ENCODE data around the gene GNB1L. TPM values are rescaled to one million over a fixed set of nuclear protein-coding genes. Genes with fewer than 3 reads are reported as not detected.

Gene GNB1L
- total RNA-seq, 1 donor from 2014 or later = 6.1 TPM

GRCh38 chr22:19742160-19743066, 112.3 kb downstream of the GNB1L start:
- H3K27me3 Mint-ChIP-seq (ENCODE audit: unreplicated experiment) = no peaks in the 10 kb centered on the region
- H3K4me3 Mint-ChIP-seq (ENCODE audit: unreplicated experiment) = no peak overlapping the region
- no peak for DNase-seq (ENCODE audit: extremely low spot score, unreplicated experiment)
- H3K9me3 Mint-ChIP-seq (ENCODE audit: unreplicated experiment) = no peaks in the 10 kb centered on the region
- H3K27ac Mint-ChIP-seq (ENCODE audit: unreplicated experiment) = no peak overlapping the region
- peaks cover 14% of the 10 kb centered on the region for H3K4me1 Mint-ChIP-seq (ENCODE audit: unreplicated experiment)
- no peak for TF ChIP-seq CTCF (IDR thresholded peaks at IDR 0.05)
- no peaks in the 10 kb centered on the region for H3K36me3 Mint-ChIP-seq (ENCODE audit: unreplicated experiment)

- Mint-ChIP-seq H3K4me1 (ENCODE audit: unreplicated experiment) (peaks cover 13% of the 10 kb centered on the region), H3K9me3 (ENCODE audit: unreplicated experiment) (no peaks in the 10 kb centered on the region), H3K36me3 (ENCODE audit: unreplicated experiment) (no peaks in the 10 kb centered on the region), H3K4me3 (ENCODE audit: unreplicated experiment) (no peak overlapping the region), H3K27ac (ENCODE audit: unreplicated experiment) (no peak overlapping the region), H3K27me3 (ENCODE audit: unreplicated experiment) (no peaks in the 10 kb centered on the region)
- DNase-seq (ENCODE audit: extremely low spot score, unreplicated experiment) = no peak
- no peak for TF ChIP-seq CTCF (IDR thresholded peaks at IDR 0.05)
Measured at GRCh38 chr22:19741053-19741452, 113.6 kb downstream of the GNB1L start.

- Mint-ChIP-seq H3K27ac (ENCODE audit: unreplicated experiment) (no peak overlapping the region), H3K9me3 (ENCODE audit: unreplicated experiment) (no peaks in the 10 kb centered on the region), H3K4me3 (ENCODE audit: unreplicated experiment) (no peak overlapping the region), H3K4me1 (ENCODE audit: unreplicated experiment) (peaks cover 9% of the 10 kb centered on the region), H3K27me3 (ENCODE audit: unreplicated experiment) (no peaks in the 10 kb centered on the region), H3K36me3 (ENCODE audit: unreplicated experiment) (no peaks in the 10 kb centered on the region)
- DNase-seq (ENCODE audit: extremely low spot score, unreplicated experiment) = no peak
- TF ChIP-seq CTCF (IDR thresholded peaks at IDR 0.05) = no peak
Measured at GRCh38 chr22:19740586-19740985, 114.1 kb downstream of the GNB1L start.

GRCh38 chr22:19739911-19740449, 114.7 kb downstream of the GNB1L start:
- H3K27me3 Mint-ChIP-seq (ENCODE audit: unreplicated experiment) = no peaks in the 10 kb centered on the region

More at GRCh38 chr22:19739911-19740449, 114.7 kb downstream of the GNB1L start:
- Mint-ChIP-seq H3K27ac (ENCODE audit: unreplicated experiment) (no peak overlapping the region), H3K36me3 (ENCODE audit: unreplicated experiment) (no peaks in the 10 kb centered on the region), H3K9me3 (ENCODE audit: unreplicated experiment) (no peaks in the 10 kb centered on the region), H3K4me3 (ENCODE audit: unreplicated experiment) (no peak overlapping the region), H3K4me1 (ENCODE audit: unreplicated experiment) (peaks cover 4% of the 10 kb centered on the region)
- no peak for TF ChIP-seq CTCF (IDR thresholded peaks at IDR 0.05)
- no peak for DNase-seq (ENCODE audit: extremely low spot score, unreplicated experiment)
